IMR-90 (cell line): ENCODE results near the gene SIK1.
"Not testable (repeated sequence)": the region's sequence is repeated elsewhere in the genome, so short reads cannot be mapped to it uniquely, and the experiment has no call there.

Source experiments
- BHLHE40 ChIP-seq: fragments of 150-350 bp; IDR thresholded peaks from 2 replicates; pipeline ENCODE4 v1.6.1; 2016; ENCODE audit warnings: mild to moderate bottlenecking, low read depth, low read length
- CEBPB ChIP-seq: IDR thresholded peaks from 2 replicates; pipeline ENCODE4 v1.6.1; 2012; ENCODE audit warnings: low read depth, low read length, improper control_type of control experiment
- MAFK ChIP-seq: IDR thresholded peaks from 2 replicates; pipeline ENCODE4 v1.6.1; 2012; ENCODE audit warnings: low read depth, low read length, improper control_type of control experiment
- MAZ ChIP-seq: IDR thresholded peaks from 2 replicates; pipeline ENCODE4 v1.6.1; 2012; ENCODE audit warnings: low read depth, mild to moderate bottlenecking, low read length, improper control_type of control experiment, moderate library complexity, borderline replicate concordance
- RAD21 ChIP-seq: IDR thresholded peaks from 2 replicates; pipeline ENCODE4 v1.6.1; 2012; ENCODE audit warnings: low read length, improper control_type of control experiment
- SMC3 ChIP-seq: fragments of 150-350 bp; IDR thresholded peaks from 2 replicates; pipeline ENCODE4 v1.6.1; 2016; ENCODE audit warnings: low read depth, mild to moderate bottlenecking, antibody characterized with exemption, low read length, moderate library complexity
- TF ChIP-seq, protein P1 (sequence below): conservative IDR thresholded peaks from 2 replicates; pipeline ENCODE4 v1.5.1; 2012; ENCODE audit warnings: mild to moderate bottlenecking, low read depth, low read length, improper control_type of control experiment

DNA sequence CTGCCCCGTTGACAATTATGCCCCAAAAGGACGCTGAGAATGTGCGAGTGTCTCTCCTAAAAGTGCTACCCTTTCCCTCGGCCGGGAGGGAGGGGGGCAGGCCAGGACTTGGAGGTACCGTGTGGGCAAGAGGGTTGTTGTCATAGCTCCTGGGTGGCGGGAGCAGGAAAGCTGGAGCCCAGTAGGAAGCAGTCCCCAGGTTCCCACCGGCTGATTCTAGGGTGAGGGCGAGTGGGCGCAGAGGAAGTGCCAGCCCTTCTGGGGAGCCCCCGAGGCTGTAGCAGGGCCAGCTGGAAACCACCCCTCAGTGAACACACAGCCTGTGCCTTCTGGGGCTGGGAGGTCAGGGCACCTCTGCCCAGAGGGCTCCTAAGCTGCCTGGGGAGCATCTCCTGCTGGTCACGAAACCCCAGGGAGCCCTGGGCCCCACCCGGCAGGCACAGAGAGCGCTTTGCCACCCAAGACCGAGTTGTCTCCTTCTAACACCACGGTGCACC lies 47.3 kb downstream of the SIK1 start:
- TF ChIP-seq RAD21, MAFK, CEBPB, SMC3, BHLHE40, MAZ: not testable (repeated sequence)
- TF ChIP-seq, protein P1, sequence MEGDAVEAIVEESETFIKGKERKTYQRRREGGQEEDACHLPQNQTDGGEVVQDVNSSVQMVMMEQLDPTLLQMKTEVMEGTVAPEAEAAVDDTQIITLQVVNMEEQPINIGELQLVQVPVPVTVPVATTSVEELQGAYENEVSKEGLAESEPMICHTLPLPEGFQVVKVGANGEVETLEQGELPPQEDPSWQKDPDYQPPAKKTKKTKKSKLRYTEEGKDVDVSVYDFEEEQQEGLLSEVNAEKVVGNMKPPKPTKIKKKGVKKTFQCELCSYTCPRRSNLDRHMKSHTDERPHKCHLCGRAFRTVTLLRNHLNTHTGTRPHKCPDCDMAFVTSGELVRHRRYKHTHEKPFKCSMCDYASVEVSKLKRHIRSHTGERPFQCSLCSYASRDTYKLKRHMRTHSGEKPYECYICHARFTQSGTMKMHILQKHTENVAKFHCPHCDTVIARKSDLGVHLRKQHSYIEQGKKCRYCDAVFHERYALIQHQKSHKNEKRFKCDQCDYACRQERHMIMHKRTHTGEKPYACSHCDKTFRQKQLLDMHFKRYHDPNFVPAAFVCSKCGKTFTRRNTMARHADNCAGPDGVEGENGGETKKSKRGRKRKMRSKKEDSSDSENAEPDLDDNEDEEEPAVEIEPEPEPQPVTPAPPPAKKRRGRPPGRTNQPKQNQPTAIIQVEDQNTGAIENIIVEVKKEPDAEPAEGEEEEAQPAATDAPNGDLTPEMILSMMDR: not testable (repeated sequence)
